Bronchial epithelial cell (primary cell): Measurements from ENCODE around the gene DMD. TPM values are rescaled to one million over a fixed set of nuclear protein-coding genes. Genes with fewer than 3 reads are reported as not detected.

Source experiments
- DNase-seq: peaks from one replicate; pipeline ENCODE4 v3.0.0-alpha.2; 2010; ENCODE audit warnings: low read depth
- FAIRE-seq: peaks from 2 replicates; lab custom pipeline; 2011; peaks lifted over from hg19 to GRCh38; lab: Jason Lieb, UNC
- H3K27me3 ChIP-seq: 2 replicates; pipeline ENCODE4 v1.5.1; 2011; ENCODE audit warnings: low read length; ENCODE audit not compliant: control insufficient read depth, insufficient read depth
- H3K36me3 ChIP-seq: 2 replicates; pipeline ENCODE4 v1.5.1; 2011; ENCODE audit warnings: low read length; ENCODE audit not compliant: control insufficient read depth, insufficient read depth
- H3K4me3 ChIP-seq: 2 replicates; pipeline ENCODE4 v1.5.1; 2011; ENCODE audit warnings: mild to moderate bottlenecking, low read depth, low read length, control low read depth
- CTCF ChIP-seq: IDR thresholded peaks from 2 replicates; pipeline ENCODE4 v1.5.1; 2011; ENCODE audit warnings: mild to moderate bottlenecking, moderate library complexity, low read length, control low read depth, inconsistent platforms; ENCODE audit not compliant: insufficient read depth, severe bottlenecking
- total RNA-seq: library from RNA; depleted of rRNA; stranded (reverse); fragments of >200 nt; gene quantifications from 2 replicates; pipeline ENCODE4 v1.2.1, GENCODE V29; 2014

DMD gene
- total RNA-seq, 1 donor from 2014 or later, result 4.5 TPM

GRCh38 chrX:31704938-31705337, 1506.4 kb downstream of the DMD start:
- FAIRE-seq (no peak), DNase-seq (no peak)
- Histone ChIP-seq H3K27me3 (no peaks in the 10 kb centered on the region), H3K4me3 (no peak overlapping the region), H3K36me3 (no peaks in the 10 kb centered on the region)
- no peak for TF ChIP-seq CTCF

DNA sequence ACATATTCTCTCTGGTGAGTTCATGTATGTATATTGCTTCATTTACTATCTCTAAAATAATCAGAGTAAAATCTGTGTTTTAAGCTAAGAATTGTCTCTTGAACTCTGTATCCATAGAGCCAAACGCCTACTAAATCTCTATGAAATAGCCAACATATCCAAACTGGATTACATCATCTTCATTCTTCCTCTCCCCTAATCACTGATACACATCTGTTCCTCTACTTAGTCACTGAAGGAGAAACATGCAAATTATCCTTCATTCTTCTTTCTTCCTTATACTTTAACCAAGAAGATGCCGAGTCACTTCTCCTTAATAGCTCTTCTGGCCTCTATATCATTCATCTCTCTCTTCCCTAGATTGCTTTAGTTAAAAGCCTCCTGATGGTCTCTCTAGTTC, 1509.1 kb downstream of the DMD start:
- TF ChIP-seq CTCF, result no peak
- Histone ChIP-seq H3K4me3 (no peak overlapping the region), H3K36me3 (no peaks in the 10 kb centered on the region), H3K27me3 (no peaks in the 10 kb centered on the region)
- FAIRE-seq (no peak), DNase-seq (no peak)

DNA sequence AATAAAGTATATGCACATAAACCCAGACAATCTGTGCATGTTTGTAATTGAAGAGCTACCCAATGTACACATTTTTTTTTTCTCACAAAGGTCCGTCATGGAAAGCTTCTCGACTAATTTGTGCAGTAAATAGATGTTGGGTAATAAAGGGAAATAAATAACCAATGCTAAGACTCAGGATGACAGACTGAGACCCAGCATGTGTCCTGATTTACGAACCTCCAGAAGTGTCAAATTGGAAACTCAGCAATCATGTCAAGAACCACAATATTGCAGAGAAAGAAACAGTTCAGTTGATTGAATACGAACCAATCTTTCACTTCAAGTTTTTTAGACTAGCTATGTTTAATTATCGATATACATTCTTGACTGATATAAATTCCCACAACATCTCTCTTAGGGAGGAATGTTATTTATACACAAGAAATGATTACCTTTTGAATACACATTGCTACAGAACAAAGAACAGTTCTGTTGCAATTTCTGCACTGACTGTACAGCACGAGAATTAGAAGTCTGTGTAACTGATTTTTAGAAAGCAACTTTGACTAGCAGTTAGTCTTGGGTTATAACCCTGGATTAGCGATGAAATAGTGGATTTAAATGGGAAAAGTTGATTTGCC, 1513.9 kb downstream of the DMD start:
- TF ChIP-seq CTCF, result no peak
- FAIRE-seq, result no peak
- no peak for DNase-seq
- Histone ChIP-seq H3K27me3 (no peaks in the 10 kb centered on the region), H3K36me3 (no peaks in the 10 kb centered on the region), H3K4me3 (no peak overlapping the region)

DNA sequence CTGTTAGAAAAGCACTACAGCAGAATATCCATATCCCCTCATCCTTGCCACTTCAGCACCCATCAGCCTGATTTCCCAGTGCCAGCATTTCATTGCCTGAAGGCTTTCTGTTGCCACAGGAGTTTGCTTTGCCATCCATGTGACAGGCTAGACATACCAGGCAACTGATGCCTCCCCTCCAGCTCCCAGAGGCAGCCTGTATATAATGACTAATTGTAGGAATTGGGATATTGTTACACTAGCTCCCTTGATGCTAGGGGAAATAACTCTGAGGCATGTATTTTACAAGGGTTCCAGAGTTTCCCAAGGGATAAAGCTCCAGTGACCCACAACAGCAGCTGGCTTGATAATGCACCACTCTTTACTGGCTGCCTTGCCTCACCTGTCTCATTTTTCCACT, 1531.5 kb downstream of the DMD start:
- Histone ChIP-seq H3K27me3 (no peaks in the 10 kb centered on the region), H3K36me3 (no peaks in the 10 kb centered on the region), H3K4me3 (no peak overlapping the region)
- TF ChIP-seq CTCF, result no peak
- peak; percentile 0 for DNase-seq
- no peak for FAIRE-seq

- FAIRE-seq, result no peak
These were observed 1541.1 kb downstream of the DMD start for GRCh38 chrX:31670245-31670644.

More at GRCh38 chrX:31670245-31670644, 1541.1 kb downstream of the DMD start:
- no peak for TF ChIP-seq CTCF
- DNase-seq, result no peak
- Histone ChIP-seq H3K27me3 (no peaks in the 10 kb centered on the region), H3K36me3 (no peaks in the 10 kb centered on the region), H3K4me3 (no peak overlapping the region)
